ENCODE results near the gene INPP4B.

The INPP4B gene

GRCh38 chr4:142419712-142420111, 426.4 kb downstream of the INPP4B start:
- ChIA-PET CTCF (no interaction called here), POLR2A (no interaction called here)
- no peak for TF ChIP-seq CTCF (IDR thresholded peaks at IDR 0.05; ENCODE audit: insufficient read depth, low read length, missing control alignments)
- no peak overlapping the region for H3K4me3 ChIP-seq (ENCODE audit: low read depth, low read length)
- no peak for DNase-seq (ENCODE audit: low read depth, low spot score)

GRCh38 chr4:142418697-142419096, 427.4 kb downstream of the INPP4B start:
- TF ChIP-seq CTCF (IDR thresholded peaks at IDR 0.05; ENCODE audit: insufficient read depth, low read length, missing control alignments) = no peak
- H3K4me3 ChIP-seq (ENCODE audit: low read depth, low read length) = no peak overlapping the region
- no peak for DNase-seq (ENCODE audit: low read depth, low spot score)
- CTCF ChIA-PET = no interaction called here
- POLR2A ChIA-PET = no interaction called here

- no peak for DNase-seq (ENCODE audit: low read depth, low spot score)
- CTCF ChIA-PET = interaction anchor here (1.0 to 1.1 kb wide), 2 partner anchors 10 to 11 kb away, joined by 4 read pairs; no protein-coding TSS in a partner anchor
- TF ChIP-seq CTCF (IDR thresholded peaks at IDR 0.05; ENCODE audit: insufficient read depth, low read length, missing control alignments) = no peak
Observed at GRCh38 chr4:142416711-142417275, 429.3 kb downstream of the INPP4B start.

GRCh38 chr4:142416121-142416520, 430.0 kb downstream of the INPP4B start:
- H3K4me3 ChIP-seq (ENCODE audit: low read depth, low read length) = no peak overlapping the region
- ChIA-PET POLR2A (no interaction called here), CTCF (interaction anchor here (1.0 to 1.1 kb wide), 2 partner anchors 9 to 11 kb away, joined by 4 read pairs; no protein-coding TSS in a partner anchor)
- no peak for DNase-seq (ENCODE audit: low read depth, low spot score)
- TF ChIP-seq CTCF (IDR thresholded peaks at IDR 0.05; ENCODE audit: insufficient read depth, low read length, missing control alignments) = no peak

More at GRCh38 chr4:142416711-142417275, 429.3 kb downstream of the INPP4B start:
- POLR2A ChIA-PET = no interaction called here
- no peak overlapping the region for H3K4me3 ChIP-seq (ENCODE audit: low read depth, low read length)

GRCh38 chr4:142414366-142414990, 431.6 kb downstream of the INPP4B start:
- no peak overlapping the region for H3K4me3 ChIP-seq (ENCODE audit: low read depth, low read length)
- CTCF ChIA-PET = interaction anchor here (0.9 kb wide), 1 partner anchor 9 kb away, joined by 3 read pairs; no protein-coding TSS in a partner anchor
- TF ChIP-seq CTCF (IDR thresholded peaks at IDR 0.05; ENCODE audit: insufficient read depth, low read length, missing control alignments) = no peak
- POLR2A ChIA-PET = no interaction called here
- DNase-seq (ENCODE audit: low read depth, low spot score) = no peak

- no peak for DNase-seq (ENCODE audit: low read depth, low spot score)
- H3K4me3 ChIP-seq (ENCODE audit: low read depth, low read length) = no peak overlapping the region
- ChIA-PET POLR2A (no interaction called here), CTCF (interaction anchor here (0.9 kb wide), 1 partner anchor 8 kb away, joined by 3 read pairs; no protein-coding TSS in a partner anchor)
- TF ChIP-seq CTCF (IDR thresholded peaks at IDR 0.05; ENCODE audit: insufficient read depth, low read length, missing control alignments) = no peak
Observed at GRCh38 chr4:142413485-142413884, 432.6 kb downstream of the INPP4B start.

Measured in AG04449 (cell line).